Measurements from ENCODE around the gene CDC16. TPM values are rescaled to one million over a fixed set of nuclear protein-coding genes. Genes with fewer than 3 reads are reported as not detected.

Gene CDC16
- total and polyA plus RNA-seq, 2 of the 13 experiments (the other 11 are each of a cell fraction or from before 2014, with no cell fraction given) = 24.2 to 60.9 TPM

- TF ChIP-seq PRDM4 (CRISPR knock-in tag; IDR thresholded peaks at IDR 0.05; ENCODE audit: borderline replicate concordance) (no peak), ZNF33B (CRISPR knock-in tag; IDR thresholded peaks at IDR 0.05) (no peak), SPEN (CRISPR knock-in tag; IDR thresholded peaks at IDR 0.05; ENCODE audit: low read depth) (peak; percentile 73), KDM5B (CRISPR knock-in tag; IDR thresholded peaks at IDR 0.05; ENCODE audit: borderline replicate concordance) (peak; percentile 63; the same call in 1 of the 2 replicates), HIVEP1 (CRISPR knock-in tag; IDR thresholded peaks at IDR 0.05) (no peak), TBL1XR1 (IDR thresholded peaks at IDR 0.05; ENCODE audit: borderline replicate concordance, low read length, partially characterized antibody) (no peak), KDM5A (IDR thresholded peaks at IDR 0.05; ENCODE audit: borderline replicate concordance, low read length) (peak; percentile 76; the same call in 1 of the 2 replicates), MXD1 (CRISPR knock-in tag; IDR thresholded peaks at IDR 0.05) (peak; percentile 68), GLI4 (CRISPR knock-in tag; IDR thresholded peaks at IDR 0.05; ENCODE audit: borderline replicate concordance) (no peak), ZNF230 (CRISPR knock-in tag; IDR thresholded peaks at IDR 0.05) (no peak), ZNF3 (CRISPR knock-in tag; IDR thresholded peaks at IDR 0.05) (no peak), ZMYM4 (CRISPR knock-in tag; IDR thresholded peaks at IDR 0.05) (peak; percentile 88), DRAP1 (CRISPR knock-in tag; IDR thresholded peaks at IDR 0.05) (peak; percentile 70), MYPOP (CRISPR knock-in tag; IDR thresholded peaks at IDR 0.05) (peak; percentile 73), CENPT (CRISPR knock-in tag; IDR thresholded peaks at IDR 0.05; ENCODE audit: low read depth) (peak; percentile 35; the same call in 1 of the 2 replicates), E2F1 (CRISPR knock-in tag; IDR thresholded peaks at IDR 0.05) (peak; percentile 48; the same call in 1 of the 2 replicates), REPIN1 (CRISPR knock-in tag; IDR thresholded peaks at IDR 0.05; ENCODE audit: borderline replicate concordance, low read depth) (no peak; the same call in 1 of the 2 replicates), ZNF614 (CRISPR knock-in tag; IDR thresholded peaks at IDR 0.05; ENCODE audit: borderline replicate concordance) (peak; percentile 67; the same call in 1 of the 2 replicates), MLLT10 (CRISPR knock-in tag; IDR thresholded peaks at IDR 0.05) (no peak), U2AF2 (IDR thresholded peaks at IDR 0.05; ENCODE audit: low read depth, low read length) (no peak), SALL1 (CRISPR knock-in tag; IDR thresholded peaks at IDR 0.05) (peak; percentile 72)
Observed at GRCh38 chr13:114281351-114282040, 46.8 kb downstream of the CDC16 start, which contains the start of gene UPF3A (continued).
